Skeletal muscle satellite cell (primary cell): ENCODE measurements around the gene THOC3.
A peak's percentile ranks its signal among the peaks of the same experiment; 100 is the strongest.
"Not testable (repeated sequence)": the region's sequence is repeated elsewhere in the genome, so short reads cannot be mapped to it uniquely, and the experiment has no call there.

Experiments
- H3K27me3 ChIP-seq: 2 replicates; pipeline ENCODE4 v1.7.0; 2013; ENCODE audit warnings: low read length; ENCODE audit not compliant: control insufficient read depth, insufficient read depth
- H3K36me3 ChIP-seq: 2 replicates; pipeline ENCODE4 v1.7.0; 2013; ENCODE audit warnings: mild to moderate bottlenecking, control low read depth, low read length; ENCODE audit not compliant: insufficient read depth
- H3K4me1 ChIP-seq: 2 replicates; pipeline ENCODE4 v1.7.0; 2013; ENCODE audit warnings: low read length; ENCODE audit not compliant: control insufficient read depth, insufficient read depth
- H3K4me2 ChIP-seq: 2 replicates; pipeline ENCODE4 v1.7.0; 2013; ENCODE audit warnings: mild to moderate bottlenecking, low read length
- H3K4me3 ChIP-seq: 2 replicates; pipeline ENCODE4 v1.7.0; 2013; ENCODE audit warnings: low read length
- H3K9ac ChIP-seq: 2 replicates; pipeline ENCODE4 v1.7.0; 2013; ENCODE audit warnings: mild to moderate bottlenecking, low read depth, low read length, moderate library complexity
- H3K9me3 ChIP-seq: replicated peaks from 2 replicates; pipeline ENCODE4 v1.7.0; 2013; ENCODE audit warnings: mild to moderate bottlenecking, control low read depth, low read length

THOC3 gene

GRCh38 chr5:175979371-175979995, 11.4 kb upstream of the THOC3 start:
- H3K9ac ChIP-seq, H3K27me3 ChIP-seq, H3K4me1 ChIP-seq, H3K36me3 ChIP-seq, H3K4me2 ChIP-seq, H3K9me3 ChIP-seq, H3K4me3 ChIP-seq: not testable (repeated sequence)

GRCh38 chr5:175968381-175968780, 266 bp upstream of the THOC3 start:
- peak overlapping the region; percentile 72 for H3K4me2 ChIP-seq
- not testable (repeated sequence) for H3K9me3 ChIP-seq, H3K9ac ChIP-seq, H3K27me3 ChIP-seq, H3K4me1 ChIP-seq, H3K36me3 ChIP-seq
- peak overlapping the region; percentile 59 for H3K4me3 ChIP-seq

GRCh38 chr5:175962329-175962728, 5.8 kb downstream of the THOC3 start:
- not testable (repeated sequence) for H3K4me2 ChIP-seq, H3K4me1 ChIP-seq, H3K27me3 ChIP-seq, H3K4me3 ChIP-seq, H3K9me3 ChIP-seq, H3K36me3 ChIP-seq, H3K9ac ChIP-seq

- H3K9me3 ChIP-seq, H3K4me2 ChIP-seq, H3K27me3 ChIP-seq, H3K36me3 ChIP-seq, H3K4me1 ChIP-seq, H3K4me3 ChIP-seq, H3K9ac ChIP-seq: not testable (repeated sequence)
Observed at GRCh38 chr5:175960228-175960627, 7.9 kb downstream of the THOC3 start.

GRCh38 chr5:175958515-175958914, 9.6 kb downstream of the THOC3 start:
- not testable (repeated sequence) for H3K4me1 ChIP-seq, H3K36me3 ChIP-seq, H3K4me2 ChIP-seq, H3K9me3 ChIP-seq, H3K9ac ChIP-seq, H3K27me3 ChIP-seq, H3K4me3 ChIP-seq

GRCh38 chr5:175954107-175954506, 14.0 kb downstream of the THOC3 start:
- H3K4me1 ChIP-seq, H3K36me3 ChIP-seq, H3K4me2 ChIP-seq, H3K9me3 ChIP-seq, H3K4me3 ChIP-seq, H3K9ac ChIP-seq, H3K27me3 ChIP-seq: not testable (repeated sequence)

GRCh38 chr5:175952810-175953209, 15.3 kb downstream of the THOC3 start:
- H3K9ac ChIP-seq, H3K4me3 ChIP-seq, H3K4me2 ChIP-seq, H3K36me3 ChIP-seq, H3K9me3 ChIP-seq, H3K4me1 ChIP-seq, H3K27me3 ChIP-seq: not testable (repeated sequence)

GRCh38 chr5:175951339-175951969, 16.7 kb downstream of the THOC3 start:
- H3K9me3 ChIP-seq: not testable (repeated sequence)

GRCh38 chr5:175948329-175949108, 19.6 kb downstream of the THOC3 start:
- not testable (repeated sequence) for H3K9me3 ChIP-seq, H3K4me1 ChIP-seq, H3K36me3 ChIP-seq, H3K4me3 ChIP-seq, H3K9ac ChIP-seq, H3K4me2 ChIP-seq, H3K27me3 ChIP-seq

More at GRCh38 chr5:175951339-175951969, 16.7 kb downstream of the THOC3 start:
- not testable (repeated sequence) for H3K4me2 ChIP-seq, H3K36me3 ChIP-seq, H3K27me3 ChIP-seq, H3K4me3 ChIP-seq, H3K4me1 ChIP-seq, H3K9ac ChIP-seq

- H3K27me3 ChIP-seq, H3K4me3 ChIP-seq, H3K9me3 ChIP-seq, H3K4me1 ChIP-seq, H3K36me3 ChIP-seq, H3K4me2 ChIP-seq, H3K9ac ChIP-seq: not testable (repeated sequence)
Observed at GRCh38 chr5:175943253-175943652, 24.9 kb downstream of the THOC3 start.

GRCh38 chr5:175940632-175941031, 27.5 kb downstream of the THOC3 start:
- not testable (repeated sequence) for H3K4me1 ChIP-seq, H3K9me3 ChIP-seq, H3K4me3 ChIP-seq, H3K9ac ChIP-seq, H3K27me3 ChIP-seq, H3K36me3 ChIP-seq, H3K4me2 ChIP-seq

- H3K9me3 ChIP-seq, H3K4me1 ChIP-seq, H3K27me3 ChIP-seq, H3K4me3 ChIP-seq, H3K9ac ChIP-seq, H3K4me2 ChIP-seq, H3K36me3 ChIP-seq: not testable (repeated sequence)
Observed at GRCh38 chr5:175938489-175938888, 29.6 kb downstream of the THOC3 start.
